ENCODE data around the gene RMND5A.

DNA sequence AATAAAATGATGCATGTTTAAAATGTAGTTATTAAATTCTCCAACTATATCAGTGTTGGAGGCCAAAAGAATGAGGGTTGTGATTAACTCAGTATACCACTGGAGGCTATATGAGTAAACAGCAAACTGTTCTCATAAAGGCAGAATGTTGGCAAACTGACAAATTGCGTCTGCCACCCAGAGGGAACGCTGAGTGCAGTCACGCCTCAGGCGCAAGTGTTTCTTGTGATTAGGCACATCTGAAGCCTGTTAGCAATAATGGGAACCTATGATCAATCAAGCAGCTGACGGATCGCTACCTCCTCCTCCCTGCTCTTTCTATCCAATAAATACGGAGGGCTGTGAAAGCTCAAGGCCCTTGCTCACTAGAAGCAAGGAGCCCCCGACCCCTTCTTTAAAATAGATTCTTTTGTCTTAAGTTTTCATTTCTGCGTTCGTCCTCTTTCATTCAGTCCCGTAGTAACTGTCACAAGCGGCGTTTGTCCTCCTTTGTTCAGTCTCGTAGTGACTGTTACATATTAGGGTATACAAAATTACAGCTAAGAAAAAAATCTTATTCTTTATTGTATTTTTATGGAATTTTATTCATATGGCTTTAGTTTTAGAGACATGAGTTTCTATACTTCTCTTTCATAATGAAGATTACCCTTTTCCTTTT lies 16.3 kb upstream of the RMND5A start:
- TF ChIP-seq RXRA (IDR thresholded peaks at IDR 0.05; ENCODE audit: borderline replicate concordance, low read depth) (no peak), JUND (IDR thresholded peaks at IDR 0.05) (no peak)
- TF ChIP-seq, protein P1, sequence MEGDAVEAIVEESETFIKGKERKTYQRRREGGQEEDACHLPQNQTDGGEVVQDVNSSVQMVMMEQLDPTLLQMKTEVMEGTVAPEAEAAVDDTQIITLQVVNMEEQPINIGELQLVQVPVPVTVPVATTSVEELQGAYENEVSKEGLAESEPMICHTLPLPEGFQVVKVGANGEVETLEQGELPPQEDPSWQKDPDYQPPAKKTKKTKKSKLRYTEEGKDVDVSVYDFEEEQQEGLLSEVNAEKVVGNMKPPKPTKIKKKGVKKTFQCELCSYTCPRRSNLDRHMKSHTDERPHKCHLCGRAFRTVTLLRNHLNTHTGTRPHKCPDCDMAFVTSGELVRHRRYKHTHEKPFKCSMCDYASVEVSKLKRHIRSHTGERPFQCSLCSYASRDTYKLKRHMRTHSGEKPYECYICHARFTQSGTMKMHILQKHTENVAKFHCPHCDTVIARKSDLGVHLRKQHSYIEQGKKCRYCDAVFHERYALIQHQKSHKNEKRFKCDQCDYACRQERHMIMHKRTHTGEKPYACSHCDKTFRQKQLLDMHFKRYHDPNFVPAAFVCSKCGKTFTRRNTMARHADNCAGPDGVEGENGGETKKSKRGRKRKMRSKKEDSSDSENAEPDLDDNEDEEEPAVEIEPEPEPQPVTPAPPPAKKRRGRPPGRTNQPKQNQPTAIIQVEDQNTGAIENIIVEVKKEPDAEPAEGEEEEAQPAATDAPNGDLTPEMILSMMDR (IDR thresholded peaks at IDR 0.05) = no peak
